ENCODE data around the gene SLC25A24.
"Not testable (repeated sequence)": the region's sequence is repeated elsewhere in the genome, so short reads cannot be mapped to it uniquely, and the experiment has no call there.

- TF ChIP-seq CTCF (IDR thresholded peaks at IDR 0.05; ENCODE audit: low read depth, low read length, missing input control) (peak; percentile 56), RAD21 (IDR thresholded peaks at IDR 0.05) (peak; percentile 73 to 80)
- TF ChIP-seq SP1 (IDR thresholded peaks at IDR 0.05); TAF1 (conservative IDR thresholded peaks at IDR 0.05); FOXA1 (IDR thresholded peaks at IDR 0.05); YY1 (IDR thresholded peaks at IDR 0.05): not testable (repeated sequence)
Measured at GRCh38 chr1:108214641-108215465, 14.7 kb upstream of the SLC25A24 start.

All from liver (tissue), 3 donors.